ENCODE data around the gene ADAMTS14.

Gene ADAMTS14

GRCh38 chr10:70692043-70692603 lies 19.8 kb downstream of the ADAMTS14 start:
- TF ChIP-seq, protein P1, sequence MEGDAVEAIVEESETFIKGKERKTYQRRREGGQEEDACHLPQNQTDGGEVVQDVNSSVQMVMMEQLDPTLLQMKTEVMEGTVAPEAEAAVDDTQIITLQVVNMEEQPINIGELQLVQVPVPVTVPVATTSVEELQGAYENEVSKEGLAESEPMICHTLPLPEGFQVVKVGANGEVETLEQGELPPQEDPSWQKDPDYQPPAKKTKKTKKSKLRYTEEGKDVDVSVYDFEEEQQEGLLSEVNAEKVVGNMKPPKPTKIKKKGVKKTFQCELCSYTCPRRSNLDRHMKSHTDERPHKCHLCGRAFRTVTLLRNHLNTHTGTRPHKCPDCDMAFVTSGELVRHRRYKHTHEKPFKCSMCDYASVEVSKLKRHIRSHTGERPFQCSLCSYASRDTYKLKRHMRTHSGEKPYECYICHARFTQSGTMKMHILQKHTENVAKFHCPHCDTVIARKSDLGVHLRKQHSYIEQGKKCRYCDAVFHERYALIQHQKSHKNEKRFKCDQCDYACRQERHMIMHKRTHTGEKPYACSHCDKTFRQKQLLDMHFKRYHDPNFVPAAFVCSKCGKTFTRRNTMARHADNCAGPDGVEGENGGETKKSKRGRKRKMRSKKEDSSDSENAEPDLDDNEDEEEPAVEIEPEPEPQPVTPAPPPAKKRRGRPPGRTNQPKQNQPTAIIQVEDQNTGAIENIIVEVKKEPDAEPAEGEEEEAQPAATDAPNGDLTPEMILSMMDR (IDR thresholded peaks at IDR 0.05): no peak

- TF ChIP-seq, protein P1 (IDR thresholded peaks at IDR 0.05): no peak
These were observed 21.5 kb downstream of the ADAMTS14 start for GRCh38 chr10:70693619-70694335.

GRCh38 chr10:70694418-70695141 lies 22.3 kb downstream of the ADAMTS14 start:
- TF ChIP-seq, protein P1 (IDR thresholded peaks at IDR 0.05): no peak

DNA sequence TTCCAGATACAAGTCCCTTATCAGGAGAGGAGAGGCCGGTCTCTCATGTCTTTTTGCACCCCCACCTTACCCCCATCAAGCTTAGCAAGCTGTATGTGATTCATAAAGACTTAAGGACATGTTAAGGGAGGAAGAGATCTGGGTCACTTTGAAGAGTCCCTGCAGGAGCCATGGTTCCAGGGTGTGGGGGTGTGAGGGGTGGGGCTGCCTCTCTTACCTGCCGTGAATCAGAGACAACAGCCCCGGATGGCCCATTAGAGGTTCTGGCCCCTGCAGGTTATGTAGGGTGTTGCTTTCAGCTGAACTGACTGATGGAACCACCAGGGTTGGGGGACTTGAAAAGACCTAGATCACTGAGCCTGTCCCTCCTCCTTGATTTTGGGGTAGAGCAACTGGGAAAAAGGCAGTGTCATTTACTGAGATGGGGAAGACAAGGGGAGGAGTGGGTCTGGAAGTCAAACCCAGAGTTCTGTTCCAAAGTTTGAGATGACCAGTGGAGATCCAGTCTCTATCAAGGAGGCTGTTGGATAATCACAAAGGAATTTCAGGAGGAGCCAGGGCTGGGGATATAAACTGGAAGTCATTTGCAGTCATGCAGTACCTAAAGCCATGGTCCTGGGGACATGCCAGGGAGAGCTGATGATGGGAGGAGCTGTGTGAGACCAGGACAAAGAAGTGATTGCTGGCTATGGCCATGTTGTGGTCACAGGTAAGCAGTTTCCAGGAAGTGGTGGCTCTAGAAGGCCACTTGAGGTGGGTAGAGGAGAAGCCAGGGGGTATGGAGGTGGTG lies 23.1 kb downstream of the ADAMTS14 start:
- TF ChIP-seq, protein P1 (IDR thresholded peaks at IDR 0.05): no peak

DNA sequence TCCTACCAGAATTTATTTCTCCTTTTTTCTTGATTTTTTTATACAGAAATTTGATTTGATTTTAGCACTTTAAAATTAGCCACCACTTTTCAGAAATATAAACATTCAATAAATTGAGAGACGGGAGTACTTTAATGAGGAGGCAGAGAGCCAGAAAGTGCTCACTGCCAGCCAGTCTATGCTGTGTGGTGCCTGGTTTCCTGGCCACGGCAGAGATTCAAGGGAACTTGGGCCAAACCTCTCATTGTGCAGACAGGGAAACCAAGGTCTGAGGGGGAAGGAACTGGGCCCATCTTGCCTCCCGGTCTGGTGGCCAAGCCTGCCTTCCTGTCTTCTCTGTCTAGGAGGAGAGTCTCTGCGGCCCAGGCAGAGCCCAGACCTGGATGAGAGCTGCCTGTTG lies 25.9 kb downstream of the ADAMTS14 start:
- TF ChIP-seq, protein P1 (IDR thresholded peaks at IDR 0.05): no peak

DNA sequence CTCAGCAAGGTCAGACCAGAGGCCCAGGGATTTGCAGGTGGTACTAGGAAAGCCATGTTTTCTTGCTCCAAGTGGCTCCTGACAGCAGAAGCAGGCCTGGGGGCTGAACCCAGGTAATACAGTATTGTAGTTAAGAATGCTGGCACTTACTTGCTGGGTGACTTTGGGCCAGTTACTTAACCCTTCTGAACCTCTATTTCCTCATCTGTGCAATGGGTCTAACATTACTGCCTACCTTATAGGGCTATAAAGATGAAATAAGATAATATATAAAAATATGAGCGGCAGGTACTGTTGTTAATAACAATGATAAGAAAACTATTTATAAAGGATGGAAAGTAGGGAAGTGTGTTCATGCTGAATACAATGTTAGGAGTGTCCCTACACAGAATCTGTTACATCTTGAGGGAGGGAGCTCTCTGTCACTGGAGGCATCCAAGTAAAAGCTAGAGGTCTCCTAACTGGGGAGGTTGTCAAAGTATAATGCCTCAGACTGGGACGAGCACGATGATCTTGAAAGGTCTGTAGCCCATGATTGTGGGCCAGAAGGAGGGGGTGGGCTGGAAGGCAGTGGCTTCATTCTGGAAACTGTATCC lies 26.9 kb downstream of the ADAMTS14 start:
- TF ChIP-seq, protein P1 (IDR thresholded peaks at IDR 0.05): no peak

- TF ChIP-seq, protein P1 (IDR thresholded peaks at IDR 0.05): no peak
These were observed 27.4 kb downstream of the ADAMTS14 start for GRCh38 chr10:70699659-70700174.
